Central memory CD8-positive, alpha-beta T cell (primary cell): ENCODE data around the gene FAAP100.

Experiments used
- ATAC-seq: fragments of 150-1000 bp; cut with Tn5 transposase; replicated peaks from 2 replicates; pipeline ENCODE4 v1.10.0; 2022; ENCODE audit warnings: mild to moderate bottlenecking, moderate FRiP score, moderate number of reproducible peaks; ENCODE audit not compliant: poor library complexity, severe bottlenecking; ENCODE audit errors: extremely low read depth
- DNase-seq, 2 donors: peaks; one replicate each; pipeline ENCODE4 v3.0.0; 2021; ENCODE audit warnings: low spot score in 2 of 2
- H3K27ac Mint-ChIP-seq: one replicate; pipeline ENCODE4 v1.8.0; 2022; ENCODE audit warnings: low read depth, mild to moderate bottlenecking, moderate library complexity, mixed read lengths
- H3K27me3 Mint-ChIP-seq: one replicate; pipeline ENCODE4 v1.8.0; 2022; ENCODE audit warnings: mixed read lengths
- H3K36me3 Mint-ChIP-seq: one replicate; pipeline ENCODE4 v1.8.0; 2022; ENCODE audit warnings: mild to moderate bottlenecking, moderate library complexity, mixed read lengths; ENCODE audit not compliant: insufficient read depth
- H3K4me1 Mint-ChIP-seq: one replicate; pipeline ENCODE4 v1.8.0; 2022; ENCODE audit warnings: mixed read lengths
- H3K4me3 Mint-ChIP-seq: one replicate; pipeline ENCODE4 v1.8.0; 2022; ENCODE audit warnings: mild to moderate bottlenecking, moderate library complexity, mixed read lengths
- H3K9me3 Mint-ChIP-seq: one replicate; pipeline ENCODE4 v1.8.0; 2022; ENCODE audit warnings: mixed read lengths

The FAAP100 gene

GRCh38 chr17:81573794-81574642, 21.9 kb upstream of the FAAP100 start:
- Mint-ChIP-seq H3K27ac (no peak overlapping the region), H3K4me3 (no peak overlapping the region), H3K9me3 (no peaks in the 10 kb centered on the region), H3K36me3 (peaks cover 16% of the 10 kb centered on the region), H3K4me1 (peaks cover 16% of the 10 kb centered on the region), H3K27me3 (no peaks in the 10 kb centered on the region)
- ATAC-seq (no peak), DNase-seq (no peak)

DNA sequence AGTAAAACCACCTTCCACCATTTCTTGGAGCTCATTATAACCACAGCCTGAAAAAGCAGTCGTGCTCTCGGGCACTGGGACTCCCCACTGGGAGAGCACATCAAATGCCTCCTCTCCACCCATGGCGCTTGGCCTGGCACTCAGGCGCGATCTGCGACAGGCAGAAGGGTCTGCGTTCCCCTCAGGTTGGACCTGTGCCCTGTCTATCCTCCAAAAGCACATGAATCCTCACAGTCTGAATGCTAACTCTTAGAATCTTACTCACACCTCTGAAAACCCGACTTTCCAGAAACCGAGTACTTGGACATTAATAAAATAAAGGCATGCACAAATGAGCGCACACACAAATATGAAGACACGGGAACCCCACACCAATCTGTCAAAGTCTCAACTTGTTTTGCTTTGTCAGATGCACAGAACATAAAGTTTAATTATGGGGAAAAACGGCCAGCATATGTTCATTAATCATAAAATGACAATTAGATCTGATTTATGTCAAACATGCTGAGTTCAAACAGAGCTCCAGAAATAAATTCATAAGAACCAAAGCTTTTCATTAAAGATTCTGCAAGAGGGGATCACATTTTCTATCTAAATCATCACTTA, 20.5 kb upstream of the FAAP100 start:
- no peak overlapping the region for H3K27ac Mint-ChIP-seq
- H3K27me3 Mint-ChIP-seq: no peaks in the 10 kb centered on the region
- H3K4me3 Mint-ChIP-seq: no peak overlapping the region
- DNase-seq (no peak), ATAC-seq (no peak)
- H3K4me1 Mint-ChIP-seq: peaks cover 7% of the 10 kb centered on the region
- H3K36me3 Mint-ChIP-seq: peaks cover 26% of the 10 kb centered on the region
- H3K9me3 Mint-ChIP-seq: no peaks in the 10 kb centered on the region

DNA sequence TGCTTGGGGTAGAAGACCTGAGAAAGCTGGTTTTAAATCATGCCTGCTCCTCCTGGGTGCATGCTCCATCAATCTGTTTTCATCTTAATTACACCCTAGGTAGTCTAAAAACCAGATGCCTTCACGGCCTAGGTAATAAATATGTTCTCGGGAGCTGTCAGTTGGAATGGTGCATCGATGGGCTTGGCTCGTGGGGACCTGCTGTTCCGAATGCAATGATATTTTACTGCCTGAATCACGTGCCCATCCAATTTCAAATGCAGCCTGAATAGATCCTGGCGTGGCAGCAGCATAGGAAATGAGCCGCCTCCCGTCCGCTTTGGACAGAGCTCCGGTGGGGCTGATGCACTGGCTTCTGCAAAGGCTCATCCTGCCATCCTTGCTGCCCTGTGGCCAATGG, 18.8 kb upstream of the FAAP100 start:
- Mint-ChIP-seq H3K27ac (no peak overlapping the region), H3K9me3 (no peaks in the 10 kb centered on the region), H3K36me3 (peaks cover 35% of the 10 kb centered on the region), H3K4me3 (no peak overlapping the region), H3K4me1 (no peaks in the 10 kb centered on the region), H3K27me3 (no peaks in the 10 kb centered on the region)
- no peak for ATAC-seq
- DNase-seq: no peak

GRCh38 chr17:81569986-81570514, 17.9 kb upstream of the FAAP100 start:
- ATAC-seq (no peak), DNase-seq (no peak)
- no peaks in the 10 kb centered on the region for H3K9me3 Mint-ChIP-seq
- H3K36me3 Mint-ChIP-seq: peaks cover 39% of the 10 kb centered on the region
- no peak overlapping the region for H3K4me3 Mint-ChIP-seq
- no peaks in the 10 kb centered on the region for H3K4me1 Mint-ChIP-seq
- H3K27me3 Mint-ChIP-seq: no peaks in the 10 kb centered on the region
- H3K27ac Mint-ChIP-seq: no peak overlapping the region

GRCh38 chr17:81568416-81568815, 16.3 kb upstream of the FAAP100 start:
- DNase-seq (no peak), ATAC-seq (no peak)
- Mint-ChIP-seq H3K27ac (peak overlapping the region; percentile 46), H3K36me3 (peaks cover 43% of the 10 kb centered on the region), H3K4me1 (no peaks in the 10 kb centered on the region), H3K4me3 (no peak overlapping the region), H3K9me3 (no peaks in the 10 kb centered on the region), H3K27me3 (no peaks in the 10 kb centered on the region)

DNA sequence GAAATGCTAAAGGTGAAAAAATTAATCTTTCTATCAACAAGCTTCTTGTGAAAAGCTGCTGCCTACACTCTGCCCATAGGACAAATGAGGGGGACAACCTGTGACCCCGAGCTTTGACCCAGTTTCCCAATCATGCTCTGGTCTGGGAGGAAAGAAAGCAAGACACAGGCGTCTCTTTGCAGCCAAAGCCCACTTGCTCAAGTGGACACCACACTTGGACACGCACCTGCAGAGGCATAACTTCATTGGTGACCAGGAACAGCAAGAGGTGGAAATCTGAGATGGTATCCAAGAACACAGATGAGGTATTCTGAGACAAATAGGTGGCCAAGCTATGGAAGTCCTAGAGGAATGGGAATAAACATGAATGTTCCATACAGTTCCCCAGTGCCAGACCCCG, 15.0 kb upstream of the FAAP100 start:
- Mint-ChIP-seq H3K27me3 (no peaks in the 10 kb centered on the region), H3K4me3 (no peak overlapping the region), H3K27ac (no peak overlapping the region), H3K9me3 (no peaks in the 10 kb centered on the region), H3K36me3 (peaks cover 47% of the 10 kb centered on the region), H3K4me1 (no peaks in the 10 kb centered on the region)
- ATAC-seq (no peak), DNase-seq (no peak)

DNA sequence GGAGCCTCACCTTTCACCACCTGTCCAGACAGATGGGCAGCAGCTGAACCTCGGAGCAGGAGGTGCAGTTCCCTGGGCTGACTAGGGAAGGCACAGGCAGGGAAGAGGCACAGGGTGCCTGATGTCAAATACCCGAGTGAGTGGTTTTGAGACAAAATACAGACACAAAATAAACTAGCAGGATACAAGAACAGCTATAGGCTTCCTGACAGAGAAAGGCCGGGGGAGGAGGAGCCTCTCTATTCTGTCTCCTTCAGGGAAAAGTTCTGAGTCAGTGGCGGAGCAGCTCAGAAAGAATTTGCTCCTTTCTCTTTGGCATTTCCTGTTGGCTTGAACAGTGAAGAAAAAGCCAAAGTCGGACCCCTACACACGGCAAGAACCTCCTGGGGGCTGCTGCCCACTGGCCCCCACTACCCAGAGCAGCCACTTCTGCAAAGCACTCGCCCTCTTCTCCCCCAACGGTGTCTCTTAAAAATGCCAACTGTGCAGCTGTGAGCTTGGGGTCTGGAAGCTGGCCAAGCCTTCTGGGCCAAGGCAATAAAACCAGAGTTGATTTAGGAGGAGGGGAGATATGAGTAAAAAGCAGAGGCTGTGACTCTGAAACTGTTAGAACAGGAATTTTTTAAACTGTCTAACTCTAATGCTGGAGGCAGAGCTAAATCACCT, 14.4 kb upstream of the FAAP100 start:
- peaks cover 50% of the 10 kb centered on the region for H3K36me3 Mint-ChIP-seq
- H3K27ac Mint-ChIP-seq: peak overlapping the region; percentile 62
- no peaks in the 10 kb centered on the region for H3K4me1 Mint-ChIP-seq
- no peaks in the 10 kb centered on the region for H3K27me3 Mint-ChIP-seq
- ATAC-seq (no peak), DNase-seq (no peak)
- H3K9me3 Mint-ChIP-seq: no peaks in the 10 kb centered on the region
- no peak overlapping the region for H3K4me3 Mint-ChIP-seq

- Mint-ChIP-seq H3K27ac (no peak overlapping the region), H3K4me1 (no peaks in the 10 kb centered on the region), H3K9me3 (no peaks in the 10 kb centered on the region), H3K36me3 (peaks cover 51% of the 10 kb centered on the region), H3K4me3 (no peak overlapping the region), H3K27me3 (no peaks in the 10 kb centered on the region)
- DNase-seq: no peak
- ATAC-seq: no peak
These were observed 13.1 kb upstream of the FAAP100 start for GRCh38 chr17:81565231-81565630.

GRCh38 chr17:81564778-81565177, 12.6 kb upstream of the FAAP100 start:
- DNase-seq: no peak

GRCh38 chr17:81563861-81564586, 11.9 kb upstream of the FAAP100 start:
- peaks cover 48% of the 10 kb centered on the region for H3K36me3 Mint-ChIP-seq
- H3K9me3 Mint-ChIP-seq: no peaks in the 10 kb centered on the region
- H3K27ac Mint-ChIP-seq: no peak overlapping the region
- no peaks in the 10 kb centered on the region for H3K27me3 Mint-ChIP-seq
- ATAC-seq (no peak), DNase-seq (no peak)
- H3K4me1 Mint-ChIP-seq: no peaks in the 10 kb centered on the region
- H3K4me3 Mint-ChIP-seq: no peak overlapping the region

More at GRCh38 chr17:81564778-81565177, 12.6 kb upstream of the FAAP100 start:
- H3K4me1 Mint-ChIP-seq: no peaks in the 10 kb centered on the region
- peaks cover 52% of the 10 kb centered on the region for H3K36me3 Mint-ChIP-seq
- H3K27me3 Mint-ChIP-seq: no peaks in the 10 kb centered on the region
- H3K4me3 Mint-ChIP-seq: no peak overlapping the region
- ATAC-seq: no peak
- H3K9me3 Mint-ChIP-seq: no peaks in the 10 kb centered on the region
- H3K27ac Mint-ChIP-seq: no peak overlapping the region

- H3K27ac Mint-ChIP-seq: no peak overlapping the region
- no peak overlapping the region for H3K4me3 Mint-ChIP-seq
- ATAC-seq (no peak), DNase-seq (no peak)
- H3K36me3 Mint-ChIP-seq: peaks cover 34% of the 10 kb centered on the region
- no peaks in the 10 kb centered on the region for H3K27me3 Mint-ChIP-seq
- H3K4me1 Mint-ChIP-seq: no peaks in the 10 kb centered on the region
- no peaks in the 10 kb centered on the region for H3K9me3 Mint-ChIP-seq
These were observed 9.3 kb upstream of the FAAP100 start for GRCh38 chr17:81561494-81561885.
